GM15510 (cell line): ENCODE data around the gene LGALS3BP.

Source experiments
- POLR2A ChIP-seq: IDR thresholded peaks from 3 replicates; pipeline ENCODE4 v1.6.1; 2011; ENCODE audit warnings: borderline replicate concordance; ENCODE audit not compliant: insufficient read length; ENCODE audit errors: extremely low read depth

The LGALS3BP gene, protein sequence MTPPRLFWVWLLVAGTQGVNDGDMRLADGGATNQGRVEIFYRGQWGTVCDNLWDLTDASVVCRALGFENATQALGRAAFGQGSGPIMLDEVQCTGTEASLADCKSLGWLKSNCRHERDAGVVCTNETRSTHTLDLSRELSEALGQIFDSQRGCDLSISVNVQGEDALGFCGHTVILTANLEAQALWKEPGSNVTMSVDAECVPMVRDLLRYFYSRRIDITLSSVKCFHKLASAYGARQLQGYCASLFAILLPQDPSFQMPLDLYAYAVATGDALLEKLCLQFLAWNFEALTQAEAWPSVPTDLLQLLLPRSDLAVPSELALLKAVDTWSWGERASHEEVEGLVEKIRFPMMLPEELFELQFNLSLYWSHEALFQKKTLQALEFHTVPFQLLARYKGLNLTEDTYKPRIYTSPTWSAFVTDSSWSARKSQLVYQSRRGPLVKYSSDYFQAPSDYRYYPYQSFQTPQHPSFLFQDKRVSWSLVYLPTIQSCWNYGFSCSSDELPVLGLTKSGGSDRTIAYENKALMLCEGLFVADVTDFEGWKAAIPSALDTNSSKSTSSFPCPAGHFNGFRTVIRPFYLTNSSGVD

DNA sequence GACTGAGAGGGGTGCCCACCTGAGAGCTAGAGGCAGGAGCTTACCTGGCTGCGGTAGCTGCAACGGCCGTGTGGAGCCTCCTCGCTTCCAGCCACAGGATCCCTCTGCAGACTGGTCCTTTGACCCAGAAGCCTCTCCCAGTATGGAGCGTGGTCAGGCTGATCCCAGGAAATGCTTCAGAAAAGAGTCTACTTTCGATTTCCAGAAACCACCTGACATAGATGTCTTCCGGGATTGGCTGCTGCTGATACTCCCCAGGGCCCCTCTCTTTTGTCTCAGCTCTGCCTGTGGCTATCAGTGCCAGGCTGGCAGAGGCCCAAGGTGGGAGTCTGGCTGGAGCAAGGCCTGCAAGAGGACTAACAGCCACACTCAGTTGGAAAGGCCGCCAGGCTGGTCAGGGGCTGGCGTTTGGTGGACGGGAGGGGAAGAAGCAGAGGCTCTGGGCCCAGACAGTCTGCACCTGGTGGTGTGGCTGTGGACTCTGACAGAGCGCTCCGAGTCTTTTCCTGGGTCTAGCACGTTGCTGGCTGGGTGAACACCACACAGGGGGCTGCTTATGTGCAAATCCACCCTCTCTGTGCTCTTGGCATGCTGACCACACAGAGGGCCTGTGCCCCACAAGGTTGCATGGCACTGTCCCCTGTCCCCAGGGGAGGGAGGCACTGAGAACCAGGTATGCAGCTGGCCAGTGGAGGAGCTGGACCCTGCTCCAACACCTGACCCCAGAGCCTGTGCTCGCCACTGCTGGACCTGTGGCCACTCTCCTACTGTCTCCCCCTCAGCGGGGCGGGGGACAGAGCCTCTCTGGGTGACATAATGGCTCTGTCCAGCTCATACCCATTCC lies at the start of gene LGALS3BP:
Gene LGALS3BP (minus strand): TSS at position 144 of the 844 bp plus-strand sequence. CDS start 2,732 bp downstream, outside the sequence.
- TF ChIP-seq POLR2A = no peak

DNA sequence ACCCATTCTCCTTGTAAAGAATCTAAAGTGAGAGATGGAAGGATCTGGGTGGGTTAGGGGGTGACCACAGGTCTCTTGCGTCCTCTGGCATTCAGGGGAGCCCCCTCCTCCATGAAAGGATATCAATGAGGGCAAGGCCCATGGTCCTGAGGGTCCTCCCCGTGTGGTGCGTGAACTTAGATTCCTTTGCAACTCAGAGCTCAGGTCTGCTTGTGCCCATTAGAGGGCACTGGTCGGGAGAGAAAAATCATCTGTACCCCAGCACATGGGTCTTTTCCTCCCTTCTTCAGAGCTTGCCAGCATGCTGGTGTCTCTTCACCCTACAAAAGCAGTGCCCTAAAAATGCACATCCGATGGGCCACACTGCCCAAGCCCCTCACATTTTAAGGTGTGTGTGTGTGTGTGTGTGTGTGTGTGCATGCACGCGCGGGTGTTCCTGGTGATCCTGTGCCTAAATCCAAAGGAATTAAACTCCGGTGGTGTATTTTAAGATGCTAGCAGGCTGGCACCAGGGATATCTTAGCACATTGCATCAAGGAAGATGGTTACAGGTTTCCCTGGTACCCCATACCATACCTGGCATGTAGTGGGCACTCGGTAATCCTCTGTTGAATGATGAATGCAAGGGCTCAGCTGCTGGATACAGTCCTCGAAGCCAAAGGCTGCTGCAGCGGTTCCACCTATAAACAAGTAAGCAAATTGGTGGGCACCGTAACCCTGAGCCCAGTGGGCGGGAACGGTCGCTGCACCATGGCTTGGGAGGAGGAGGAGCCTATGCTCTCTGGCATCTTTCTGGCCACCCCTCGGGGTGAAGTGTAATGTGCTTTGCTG lies 49.0 kb upstream of the LGALS3BP start:
- TF ChIP-seq POLR2A = no peak

DNA sequence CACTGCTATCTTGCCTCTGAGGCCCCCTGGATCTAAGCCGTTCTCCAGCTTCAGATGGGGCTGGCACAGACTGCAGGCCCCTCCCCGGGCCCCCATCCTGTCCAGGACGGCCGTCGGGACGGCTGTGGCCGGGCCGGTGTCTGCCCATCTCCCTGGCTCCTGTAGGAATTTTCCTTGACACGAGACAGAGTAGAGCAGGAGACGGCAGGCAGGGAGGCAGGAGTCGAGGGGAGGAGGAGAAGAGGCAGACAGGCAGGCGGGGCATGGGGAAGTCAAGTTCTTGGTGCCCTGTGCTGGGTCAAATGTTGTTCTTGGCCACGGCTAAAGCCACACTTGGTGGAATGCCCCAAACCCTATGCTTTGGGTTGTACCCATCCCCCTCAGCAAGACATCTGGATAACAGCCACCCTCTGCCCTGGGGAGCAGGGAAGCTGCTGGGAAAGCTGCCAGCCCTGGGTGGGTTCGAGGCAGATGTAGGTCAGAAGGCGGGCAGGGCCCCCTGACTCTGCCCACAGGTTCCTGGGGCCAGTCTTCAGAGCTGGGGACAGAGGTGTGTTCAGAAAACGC lies 48.3 kb upstream of the LGALS3BP start:
- TF ChIP-seq POLR2A = no peak

DNA sequence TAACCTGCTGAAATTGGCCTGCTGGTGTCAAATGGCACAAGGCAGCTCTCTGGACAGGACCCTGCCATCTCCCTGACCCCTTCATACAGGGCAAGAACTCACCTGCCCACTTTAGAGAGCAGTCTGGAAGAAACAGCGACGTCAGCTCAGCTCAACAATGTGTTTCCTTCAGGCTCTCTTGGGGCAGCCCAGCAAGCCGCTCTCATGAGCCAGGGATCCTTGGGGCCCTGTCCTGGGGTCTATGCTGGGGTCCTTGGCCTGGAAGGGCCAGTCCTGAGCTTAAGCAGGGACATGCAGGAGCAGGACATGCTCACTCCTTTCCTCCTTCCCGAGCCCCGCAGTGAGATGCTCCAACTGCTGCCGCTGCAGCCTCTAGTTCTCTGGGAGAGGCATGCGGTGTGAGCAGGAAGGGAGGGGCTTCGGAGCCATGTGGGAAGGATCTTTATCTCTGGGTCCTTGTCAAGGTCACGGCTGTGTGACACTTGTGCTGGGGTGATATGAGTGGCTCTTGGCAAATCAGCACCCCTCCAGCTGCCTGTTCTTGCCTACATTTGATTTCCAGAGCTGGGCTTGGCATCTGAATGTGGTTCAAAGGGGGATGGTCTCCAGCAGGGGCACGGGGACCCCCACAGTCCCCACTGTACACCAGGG lies 47.7 kb upstream of the LGALS3BP start:
- TF ChIP-seq POLR2A = no peak

DNA sequence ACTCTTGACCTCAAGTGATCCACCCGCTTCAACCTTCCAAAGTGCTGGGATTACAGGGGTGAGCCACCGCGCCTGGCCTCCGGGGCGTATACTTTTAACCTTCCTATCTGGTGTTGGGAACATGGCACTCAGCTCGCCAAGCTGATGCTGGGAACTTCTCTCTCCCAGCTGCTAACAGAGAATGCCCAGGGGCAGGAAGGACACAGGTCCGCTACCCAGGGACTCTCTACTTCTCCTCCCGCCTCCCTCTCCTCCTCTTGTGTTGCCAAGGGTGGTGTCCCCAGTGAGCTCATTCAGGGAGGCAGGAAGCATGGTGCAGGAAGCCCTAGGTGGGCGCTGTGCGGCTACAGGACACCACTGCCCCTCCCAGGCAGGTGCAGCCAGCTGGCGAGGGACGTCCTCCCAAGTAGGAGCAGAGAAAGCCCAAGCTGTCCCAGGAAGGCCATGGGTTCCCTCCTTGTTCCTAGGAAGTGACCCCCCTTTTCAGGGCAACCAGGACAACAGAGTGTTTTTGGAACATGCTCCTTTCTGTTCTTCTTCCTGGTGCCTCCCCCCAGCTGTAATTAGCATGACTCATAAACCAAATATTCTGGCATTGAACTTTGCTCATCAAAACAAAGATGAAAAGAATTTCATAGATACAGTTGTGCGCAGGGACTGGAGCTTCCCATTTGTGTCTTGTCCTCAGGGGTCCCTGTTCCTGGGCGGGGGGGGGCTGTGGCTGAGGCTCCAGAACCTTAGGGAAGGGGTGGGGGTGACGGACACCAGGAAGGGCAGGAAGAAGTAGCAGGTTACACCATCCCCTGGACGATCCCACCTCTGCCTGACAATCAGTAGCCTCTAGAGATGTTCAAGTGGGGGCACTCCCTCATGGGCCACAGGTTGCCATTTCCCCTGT lies 46.9 kb upstream of the LGALS3BP start:
- TF ChIP-seq POLR2A = no peak

DNA sequence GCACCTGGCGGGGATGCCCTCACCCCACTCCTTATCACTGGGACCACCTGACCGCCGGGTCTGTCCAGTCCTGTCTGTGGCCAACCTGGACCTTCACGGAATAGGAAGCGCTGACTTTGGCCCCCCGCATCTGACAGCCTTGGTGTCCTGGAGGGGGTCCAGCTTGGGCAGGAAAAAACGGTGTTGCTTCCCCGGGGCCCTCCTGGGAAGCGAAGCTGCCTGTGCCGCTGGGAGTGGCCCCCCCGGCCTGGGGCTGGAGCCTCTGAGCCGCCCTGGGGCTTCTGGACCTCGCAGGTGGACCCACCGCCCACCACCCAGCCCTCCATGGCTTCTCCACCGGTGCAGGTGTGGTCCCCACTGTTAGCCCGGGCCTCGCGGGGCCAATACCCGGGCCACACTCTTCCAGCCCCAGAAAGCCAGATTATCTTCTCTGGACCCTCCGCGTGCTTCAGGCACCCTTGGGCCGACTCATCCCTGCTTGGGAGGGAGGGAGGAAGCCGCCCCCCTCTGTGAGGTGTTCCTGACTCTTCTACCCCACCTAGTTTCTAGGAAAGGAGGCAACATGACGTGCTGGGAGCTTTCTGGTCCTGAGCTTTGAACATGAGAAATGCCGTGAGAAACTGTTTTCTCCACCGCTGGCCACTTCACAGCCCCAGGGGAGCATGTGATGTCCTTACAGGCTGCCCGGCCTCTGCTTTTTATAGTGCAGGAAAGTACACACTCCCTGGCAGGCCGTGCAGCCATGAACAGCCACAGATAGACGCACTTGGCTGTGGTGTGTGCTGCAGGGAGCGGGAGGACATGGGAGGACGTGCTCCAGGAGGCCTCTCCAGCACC lies 45.4 kb upstream of the LGALS3BP start:
- no peak for TF ChIP-seq POLR2A

DNA sequence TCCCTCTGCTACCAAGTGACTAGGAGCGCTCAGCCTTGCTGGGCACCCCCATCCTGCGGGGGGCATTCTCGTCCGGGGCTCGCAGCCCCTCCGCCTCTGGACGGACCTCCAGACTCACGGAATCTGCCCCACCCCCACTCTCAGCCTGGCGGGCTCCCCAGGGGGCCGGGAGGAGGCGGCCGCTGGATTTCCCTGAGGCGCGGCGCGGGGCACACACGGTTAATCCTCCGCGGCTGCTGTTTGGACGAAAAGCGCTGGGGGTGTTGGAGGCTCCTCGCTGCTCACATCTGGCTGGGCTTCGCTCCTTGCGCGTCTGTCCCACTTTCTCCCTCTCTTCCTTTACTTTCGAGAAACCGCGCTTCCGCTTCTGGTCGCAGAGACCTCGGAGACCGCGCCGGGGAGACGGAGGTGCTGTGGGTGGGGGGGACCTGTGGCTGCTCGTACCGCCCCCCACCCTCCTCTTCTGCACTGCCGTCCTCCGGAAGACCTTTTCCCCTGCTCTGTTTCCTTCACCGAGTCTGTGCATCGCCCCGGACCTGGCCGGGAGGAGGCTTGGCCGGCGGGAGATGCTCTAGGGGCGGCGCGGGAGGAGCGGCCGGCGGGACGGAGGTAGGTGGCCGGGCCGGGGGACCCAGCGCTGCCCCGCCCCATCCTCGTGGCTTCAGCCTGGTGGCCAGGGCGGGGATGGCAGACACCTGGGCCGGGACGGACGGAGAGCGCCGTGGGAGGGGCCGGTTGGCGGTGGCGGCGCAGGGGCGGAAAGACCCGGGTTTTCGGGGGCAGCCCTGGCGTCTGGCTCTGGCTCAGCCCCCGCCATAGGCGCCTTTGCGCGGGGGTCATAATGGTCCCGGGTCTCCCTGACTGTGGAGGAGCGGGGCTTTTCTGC lies 44.4 kb upstream of the LGALS3BP start, which contains the start of gene C1QTNF1:
Gene C1QTNF1 (plus strand): TSS at position 284 of the 886 bp plus-strand sequence. CDS start 19,800 bp downstream, outside the sequence.
- no peak for TF ChIP-seq POLR2A

DNA sequence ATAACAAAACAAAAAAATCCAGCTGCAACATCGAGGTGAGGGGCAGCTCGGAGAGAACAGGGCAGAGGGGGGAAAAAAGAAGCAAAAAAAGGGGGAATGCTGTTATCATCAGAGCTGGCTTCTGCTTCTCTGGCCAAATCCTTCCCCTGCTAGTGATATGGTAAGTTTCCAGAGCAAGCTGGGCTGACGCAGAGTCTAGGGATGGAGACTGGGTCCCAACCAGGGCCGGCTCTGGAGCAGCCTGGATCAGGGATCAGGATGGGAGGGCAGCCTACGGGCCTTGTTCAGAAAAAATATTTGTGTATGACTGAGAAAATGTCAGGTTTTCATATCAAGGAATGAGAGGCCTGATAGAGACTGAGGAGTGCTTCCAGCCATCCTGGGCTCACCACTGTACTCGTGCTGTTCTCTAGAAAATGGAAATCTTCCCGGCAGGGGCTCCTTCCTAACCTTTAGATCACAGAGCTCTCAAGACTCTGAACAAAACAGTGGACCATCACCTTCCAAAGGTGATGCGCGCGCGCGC lies 43.5 kb upstream of the LGALS3BP start:
- TF ChIP-seq POLR2A = no peak

DNA sequence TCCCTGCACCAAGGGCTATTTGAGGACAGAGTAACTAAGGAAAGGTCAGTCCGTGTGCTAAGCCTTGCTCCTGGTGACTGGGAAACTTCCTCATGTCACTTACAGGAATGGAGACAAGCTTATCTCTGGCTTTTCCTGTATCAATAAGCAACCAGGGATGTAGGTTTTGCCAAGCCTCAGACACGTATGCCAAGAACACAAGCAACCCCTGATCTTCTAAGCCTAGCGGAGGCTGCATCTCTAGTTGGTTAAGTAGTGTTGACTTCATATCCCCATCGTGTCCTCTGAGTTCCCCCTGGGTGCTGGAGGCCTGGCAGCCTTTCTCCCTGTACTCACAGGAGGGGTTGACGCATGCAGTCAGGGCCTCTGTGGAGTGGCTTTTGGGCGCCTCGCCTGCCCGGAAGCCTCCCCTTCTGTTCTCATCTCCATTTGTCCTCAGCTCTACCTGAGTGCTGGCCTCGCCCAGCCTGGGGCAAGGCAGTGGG lies 42.8 kb upstream of the LGALS3BP start:
- TF ChIP-seq POLR2A = no peak

DNA sequence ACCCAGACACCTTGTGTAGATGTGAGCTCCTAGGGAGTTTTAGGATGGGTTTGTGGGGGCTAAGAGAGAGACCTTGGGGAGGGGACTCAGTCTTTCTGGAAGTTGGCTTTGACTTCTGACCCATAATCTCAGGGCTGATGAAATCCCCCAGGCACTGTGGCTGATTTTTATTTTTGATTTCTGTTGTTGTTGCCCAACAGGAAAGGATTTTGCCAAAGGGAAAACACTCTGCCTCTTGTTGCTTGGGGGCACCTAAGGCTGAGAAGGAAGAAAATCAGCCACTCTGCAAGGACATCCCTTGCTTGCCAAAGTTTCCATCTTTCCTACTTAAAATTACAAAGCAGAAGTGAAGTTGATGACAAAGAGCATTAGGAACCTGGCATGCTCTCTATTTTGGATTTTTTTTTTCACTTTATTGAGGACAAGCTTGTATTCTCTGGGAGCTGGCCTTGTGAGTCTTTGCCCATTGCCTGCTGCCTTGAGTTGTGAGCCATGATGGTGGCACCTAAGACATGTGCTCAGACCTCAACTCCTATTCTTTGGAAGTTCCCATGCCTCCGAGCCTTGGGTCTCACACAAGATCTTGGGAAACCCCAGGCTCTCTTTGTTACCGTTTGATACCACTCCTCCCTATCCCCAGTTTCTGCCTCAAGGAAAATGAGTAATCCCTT lies 41.0 kb upstream of the LGALS3BP start:
- TF ChIP-seq POLR2A = no peak
